ENCODE results near the gene OR51T1. TPM values are rescaled to one million over a fixed set of nuclear protein-coding genes. Genes with fewer than 3 reads are reported as not detected.

The OR51T1 gene
- total RNA-seq, 1 donor from 2014 or later = not detected

Other genes with a start within 250 kb of the OR51T1 start
- gene OR51D1, start 244.4 kb upstream of the OR51T1 start, total RNA-seq = not detected in 3 replicates
- gene OR51E1, start 237.9 kb upstream of the OR51T1 start, total RNA-seq = not detected in 3 replicates
- 0.11 TPM in 1 of 3 replicates, not detected in the others for gene OR51E2, start 184.0 kb upstream of the OR51T1 start, total RNA-seq
- not detected in 3 replicates for gene MMP26, start 177.1 kb upstream of the OR51T1 start, total RNA-seq
- gene OR51F1, start 112.0 kb upstream of the OR51T1 start, total RNA-seq = not detected in 3 replicates
- not detected in 3 replicates for gene OR52R1, start 77.5 kb upstream of the OR51T1 start, total RNA-seq
- gene OR51F2, start 60.6 kb upstream of the OR51T1 start, total RNA-seq = not detected in 3 replicates
- gene OR51S1, start 32.7 kb upstream of the OR51T1 start, total RNA-seq = not detected in 3 replicates
- not detected in 3 replicates for gene OR51A7, start 21.9 kb downstream of the OR51T1 start, total RNA-seq
- gene OR51G2, start 37.5 kb downstream of the OR51T1 start, total RNA-seq = not detected in 3 replicates
- not detected in 3 replicates for gene OR51G1, start 42.4 kb downstream of the OR51T1 start, total RNA-seq
- not detected in 3 replicates for gene OR51A4, start 65.7 kb downstream of the OR51T1 start, total RNA-seq
- not detected in 3 replicates for gene OR51A2, start 73.8 kb downstream of the OR51T1 start, total RNA-seq
- not detected in 3 replicates for gene OR51L1, start 113.0 kb downstream of the OR51T1 start, total RNA-seq
- gene OR52J3, start 164.6 kb downstream of the OR51T1 start, total RNA-seq = not detected in 3 replicates
- not detected in 3 replicates for gene OR52E2, start 177.7 kb downstream of the OR51T1 start, total RNA-seq
- gene OR52E1, start 187.7 kb downstream of the OR51T1 start, total RNA-seq = not detected in 3 replicates

All from mesothelial cell of epicardium (in vitro differentiated cells).